Activated CD8-positive, alpha-beta T cell treated with anti-CD3 and anti-CD28 coated beads for 36 hours (primary cell): ENCODE measurements around the gene IQCM. TPM values are rescaled to one million over a fixed set of nuclear protein-coding genes. Genes with fewer than 3 reads are reported as not detected.

Experiments
- ATAC-seq: fragments of 200-7000 bp; cut with Tn5 transposase; one replicate; pipeline ENCODE4 v1.10.0; 2021; ENCODE audit warnings: mild to moderate bottlenecking, moderate library complexity
- CTCF ChIA-PET: fragments of 350-600 bp; sonication (Branson Sonifier 250); formaldehyde crosslinking; loops from one replicate; lab custom pipeline; 2021; ENCODE audit warnings: antibody characterized with exemption; lab: Charles Lee
- POLR2A ChIA-PET: fragments of 350-600 bp; sonication (Branson Sonifier 250); formaldehyde crosslinking; loops from one replicate; lab custom pipeline; 2021; ENCODE audit warnings: antibody characterized with exemption; lab: Charles Lee
- DNase-seq: peaks from one replicate; pipeline ENCODE4 v3.0.0-alpha.2; 2020
- H3K27ac Mint-ChIP-seq: one replicate; pipeline ENCODE4 v1.8.0; 2021; ENCODE audit warnings: mild to moderate bottlenecking, mixed read lengths
- H3K27me3 Mint-ChIP-seq: one replicate; pipeline ENCODE4 v1.8.0; 2021; ENCODE audit warnings: mixed read lengths
- H3K36me3 Mint-ChIP-seq: one replicate; pipeline ENCODE4 v1.8.0; 2021; ENCODE audit warnings: low read depth, mixed read lengths
- H3K4me1 Mint-ChIP-seq: one replicate; pipeline ENCODE4 v1.8.0; 2021; ENCODE audit warnings: low read depth, mixed read lengths
- H3K4me3 Mint-ChIP-seq: one replicate; pipeline ENCODE4 v1.8.0; 2021; ENCODE audit warnings: mild to moderate bottlenecking, moderate library complexity, mixed read lengths
- H3K9me3 Mint-ChIP-seq: one replicate; pipeline ENCODE4 v1.8.0; 2021; ENCODE audit warnings: mixed read lengths
- intact Hi-C: fragments of 100-400 bp; cut with micrococcal nuclease; formaldehyde crosslinking; loops from one replicate; pipeline ENCODE4 v1.10.0; 2022
- total RNA-seq, 2 experiments: library from RNA; stranded (reverse); gene quantifications; one replicate each; pipeline ENCODE4 v1.2.3, GENCODE V29; 2021
- TF ChIP-seq, protein P1 (sequence below): fragments of 200-600 bp; IDR thresholded peaks from one replicate; pipeline ENCODE4 v1.8.0; 2022; ENCODE audit warnings: antibody characterized with exemption, mild to moderate bottlenecking

The IQCM gene
- total RNA-seq, 2 experiments from 2014 or later: not detected

DNA sequence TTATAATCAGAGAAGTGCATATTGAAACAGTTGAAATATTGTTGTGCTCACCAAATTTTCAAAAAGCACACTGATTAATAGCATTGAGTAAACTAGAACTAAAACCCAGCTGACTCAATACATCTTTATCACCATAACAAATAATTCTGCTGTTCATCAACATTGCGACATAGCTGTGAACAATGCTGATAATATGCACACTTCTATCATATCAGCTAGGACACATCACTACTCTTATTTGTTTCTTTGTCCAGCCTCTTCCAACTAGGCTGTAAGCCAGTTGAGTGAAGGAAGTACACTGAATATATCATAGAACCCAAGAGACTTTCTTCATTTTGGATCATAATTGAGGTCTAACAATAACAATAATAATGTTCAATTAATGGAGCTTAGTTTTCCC is 349.7 kb downstream of the IQCM start:
- Mint-ChIP-seq H3K9me3 (peaks cover 6% of the 10 kb centered on the region), H3K36me3 (no peaks in the 10 kb centered on the region), H3K27ac (no peak overlapping the region), H3K27me3 (no peaks in the 10 kb centered on the region), H3K4me3 (no peak overlapping the region), H3K4me1 (no peaks in the 10 kb centered on the region)
- ATAC-seq (no peak), DNase-seq (no peak)
- TF ChIP-seq, protein P1, sequence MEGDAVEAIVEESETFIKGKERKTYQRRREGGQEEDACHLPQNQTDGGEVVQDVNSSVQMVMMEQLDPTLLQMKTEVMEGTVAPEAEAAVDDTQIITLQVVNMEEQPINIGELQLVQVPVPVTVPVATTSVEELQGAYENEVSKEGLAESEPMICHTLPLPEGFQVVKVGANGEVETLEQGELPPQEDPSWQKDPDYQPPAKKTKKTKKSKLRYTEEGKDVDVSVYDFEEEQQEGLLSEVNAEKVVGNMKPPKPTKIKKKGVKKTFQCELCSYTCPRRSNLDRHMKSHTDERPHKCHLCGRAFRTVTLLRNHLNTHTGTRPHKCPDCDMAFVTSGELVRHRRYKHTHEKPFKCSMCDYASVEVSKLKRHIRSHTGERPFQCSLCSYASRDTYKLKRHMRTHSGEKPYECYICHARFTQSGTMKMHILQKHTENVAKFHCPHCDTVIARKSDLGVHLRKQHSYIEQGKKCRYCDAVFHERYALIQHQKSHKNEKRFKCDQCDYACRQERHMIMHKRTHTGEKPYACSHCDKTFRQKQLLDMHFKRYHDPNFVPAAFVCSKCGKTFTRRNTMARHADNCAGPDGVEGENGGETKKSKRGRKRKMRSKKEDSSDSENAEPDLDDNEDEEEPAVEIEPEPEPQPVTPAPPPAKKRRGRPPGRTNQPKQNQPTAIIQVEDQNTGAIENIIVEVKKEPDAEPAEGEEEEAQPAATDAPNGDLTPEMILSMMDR: no peak
- intact Hi-C loops: no loop called here
- ChIA-PET CTCF (no interaction called here), POLR2A (no interaction called here)

DNA sequence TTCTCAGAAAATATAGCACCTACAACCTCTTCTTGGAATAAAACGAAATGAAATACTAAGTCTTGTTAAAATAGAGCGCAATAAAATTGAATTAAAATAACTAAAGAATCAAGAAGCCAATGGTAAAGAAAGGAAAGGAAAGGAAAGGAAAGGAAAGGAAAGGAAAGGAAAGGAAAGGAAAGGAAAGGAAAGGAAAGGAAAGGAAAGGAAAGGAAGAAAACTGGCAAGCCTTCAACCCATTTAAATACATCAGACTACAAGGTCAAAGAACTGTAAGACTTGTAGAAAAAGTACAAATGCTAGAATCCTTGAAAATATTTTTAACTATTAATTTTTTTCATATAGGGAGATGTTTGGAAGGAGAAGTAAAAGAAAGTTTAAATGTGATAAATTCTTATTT is 372.1 kb downstream of the IQCM start:
- Mint-ChIP-seq H3K4me3 (no peak overlapping the region), H3K27ac (no peak overlapping the region), H3K27me3 (no peaks in the 10 kb centered on the region), H3K36me3 (no peaks in the 10 kb centered on the region), H3K4me1 (no peaks in the 10 kb centered on the region), H3K9me3 (no peaks in the 10 kb centered on the region)
- ATAC-seq (no peak), DNase-seq (no peak)
- intact Hi-C loops: no loop called here
- TF ChIP-seq, protein P1: no peak
- ChIA-PET CTCF (no interaction called here), POLR2A (no interaction called here)

GRCh38 chr4:149441338-149441737 is 374.3 kb downstream of the IQCM start:
- no peaks in the 10 kb centered on the region for H3K36me3 Mint-ChIP-seq
- DNase-seq: no peak
- no peaks in the 10 kb centered on the region for H3K9me3 Mint-ChIP-seq
- H3K27me3 Mint-ChIP-seq: no peaks in the 10 kb centered on the region
- H3K4me1 Mint-ChIP-seq: no peaks in the 10 kb centered on the region
- ChIA-PET POLR2A (no interaction called here), CTCF (no interaction called here)
- intact Hi-C loops: no loop called here
- H3K27ac Mint-ChIP-seq: no peak overlapping the region
- ATAC-seq: no peak
- no peak overlapping the region for H3K4me3 Mint-ChIP-seq
- TF ChIP-seq, protein P1: no peak

DNA sequence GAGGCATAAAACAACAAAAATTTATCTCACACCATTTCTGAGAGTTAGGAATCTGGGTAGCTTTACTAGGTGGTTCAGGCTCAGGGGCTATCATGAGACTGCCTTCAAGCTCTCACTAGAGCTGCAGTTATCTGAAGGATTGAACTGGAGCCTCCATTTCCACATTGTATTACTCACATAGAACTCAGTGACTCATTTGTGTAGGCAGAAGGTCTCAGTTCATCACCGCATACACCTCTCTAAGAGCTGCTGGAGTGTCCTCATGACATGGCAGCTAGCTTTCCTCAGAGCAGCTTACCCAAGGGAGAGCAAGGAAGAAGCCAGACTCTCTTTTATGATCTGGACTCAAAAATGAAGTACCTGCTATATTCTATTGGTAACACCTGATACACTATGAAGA is 389.2 kb downstream of the IQCM start:
- CTCF ChIA-PET: no interaction called here
- intact Hi-C loops: no loop called here
- TF ChIP-seq, protein P1: no peak
- no peak overlapping the region for H3K4me3 Mint-ChIP-seq
- ATAC-seq (no peak), DNase-seq (no peak)
- H3K9me3 Mint-ChIP-seq: no peaks in the 10 kb centered on the region
- H3K27ac Mint-ChIP-seq: no peak overlapping the region
- no peaks in the 10 kb centered on the region for H3K4me1 Mint-ChIP-seq
- no peaks in the 10 kb centered on the region for H3K36me3 Mint-ChIP-seq
- POLR2A ChIA-PET: no interaction called here
- H3K27me3 Mint-ChIP-seq: no peaks in the 10 kb centered on the region

DNA sequence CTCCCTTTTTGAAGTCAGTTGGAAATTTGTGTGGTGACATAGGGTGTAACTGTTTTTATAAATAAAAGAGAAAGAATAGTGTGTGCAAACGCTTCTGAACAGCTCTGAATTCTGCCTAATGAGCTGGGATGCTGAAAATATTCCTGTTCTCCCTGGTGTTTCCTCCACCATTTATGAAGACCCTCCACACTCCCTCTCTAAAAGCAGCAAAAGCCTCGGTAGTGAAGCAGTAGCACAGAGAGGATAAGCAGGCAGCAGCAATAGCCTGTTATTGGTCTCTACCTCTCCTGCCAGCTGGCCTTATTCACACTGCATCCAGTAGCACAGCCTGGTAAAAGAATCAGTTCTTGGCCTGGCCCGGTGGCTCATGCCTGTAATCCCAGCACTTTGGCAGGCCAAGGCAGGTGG is 406.1 kb downstream of the IQCM start:
- Mint-ChIP-seq H3K4me3 (no peak overlapping the region), H3K27ac (no peak overlapping the region), H3K4me1 (no peaks in the 10 kb centered on the region), H3K27me3 (peaks cover 1% of the 10 kb centered on the region), H3K9me3 (peaks cover 2% of the 10 kb centered on the region), H3K36me3 (no peaks in the 10 kb centered on the region)
- intact Hi-C loops: no loop called here
- TF ChIP-seq, protein P1: no peak
- no peak for ATAC-seq
- POLR2A ChIA-PET: no interaction called here
- CTCF ChIA-PET: no interaction called here
- DNase-seq: no peak
